Activated T-helper 17 cell treated with anti-CD3 and anti-CD28 coated beads, Interleukin-2, amount 50 U/mL, for 72 hours (primary cell): ENCODE data around the gene PXT1. TPM values are rescaled to one million over a fixed set of nuclear protein-coding genes. Genes with fewer than 3 reads are reported as not detected.
A peak's percentile ranks its signal among the peaks of the same experiment; 100 is the strongest.
"Not testable (repeated sequence)": the region's sequence is repeated elsewhere in the genome, so short reads cannot be mapped to it uniquely, and the experiment has no call there.

Experiments
- ATAC-seq: fragments of 150-1000 bp; cut with Tn5 transposase; replicated peaks from 2 replicates; pipeline ENCODE4 v1.10.0; 2021; ENCODE audit warnings: mild to moderate bottlenecking, moderate library complexity
- H3K27ac Mint-ChIP-seq: one replicate; pipeline ENCODE4 v1.8.0; 2022; ENCODE audit warnings: mixed read lengths
- H3K27me3 Mint-ChIP-seq: one replicate; pipeline ENCODE4 v1.8.0; 2022; ENCODE audit warnings: mixed read lengths
- H3K36me3 Mint-ChIP-seq: one replicate; pipeline ENCODE4 v1.8.0; 2022; ENCODE audit warnings: low read depth, mild to moderate bottlenecking, mixed read lengths
- H3K4me1 Mint-ChIP-seq: one replicate; pipeline ENCODE4 v1.8.0; 2022; ENCODE audit warnings: mixed read lengths
- H3K4me3 Mint-ChIP-seq: one replicate; pipeline ENCODE4 v1.8.0; 2022; ENCODE audit warnings: mild to moderate bottlenecking, mixed read lengths
- H3K9me3 Mint-ChIP-seq: one replicate; pipeline ENCODE4 v1.8.0; 2022; ENCODE audit warnings: mixed read lengths
- total RNA-seq, 2 donors: library from RNA; stranded (reverse); gene quantifications; one replicate each; pipeline ENCODE4 v1.2.3, GENCODE V29; 2022

Gene PXT1
- total RNA-seq, 2 donors from 2014 or later = 0.11 to 0.87 TPM

DNA sequence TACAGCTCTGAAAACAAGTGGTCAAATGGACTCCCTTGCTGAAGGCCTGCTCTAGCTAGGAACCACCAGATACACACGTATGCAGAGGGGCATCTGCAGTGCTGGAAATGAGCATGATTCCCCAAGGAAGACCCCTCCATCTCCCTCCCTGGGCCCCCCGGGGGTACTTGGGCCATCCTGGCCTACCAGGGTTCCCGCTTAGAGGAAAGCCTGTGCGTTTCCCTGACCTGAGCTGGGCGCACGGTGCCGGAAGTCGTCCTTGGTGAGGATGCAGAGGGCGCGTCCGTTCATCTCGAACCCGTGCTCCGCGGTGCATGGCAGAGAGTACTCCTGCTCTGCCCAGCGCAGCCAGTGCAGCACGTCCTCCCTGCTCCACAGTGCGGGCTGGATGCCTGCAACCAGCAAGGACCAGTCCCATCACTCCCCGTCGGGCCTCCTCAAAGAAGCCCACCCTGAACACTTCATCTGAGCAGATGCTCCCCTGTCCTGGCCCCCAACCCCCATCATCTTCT lies 67.0 kb downstream of the PXT1 start:
- Mint-ChIP-seq H3K4me3 (no peak overlapping the region), H3K9me3 (no peaks in the 10 kb centered on the region), H3K27me3 (no peaks in the 10 kb centered on the region), H3K4me1 (peaks cover 14% of the 10 kb centered on the region), H3K27ac (no peak overlapping the region), H3K36me3 (no peaks in the 10 kb centered on the region)
- no peak for ATAC-seq

DNA sequence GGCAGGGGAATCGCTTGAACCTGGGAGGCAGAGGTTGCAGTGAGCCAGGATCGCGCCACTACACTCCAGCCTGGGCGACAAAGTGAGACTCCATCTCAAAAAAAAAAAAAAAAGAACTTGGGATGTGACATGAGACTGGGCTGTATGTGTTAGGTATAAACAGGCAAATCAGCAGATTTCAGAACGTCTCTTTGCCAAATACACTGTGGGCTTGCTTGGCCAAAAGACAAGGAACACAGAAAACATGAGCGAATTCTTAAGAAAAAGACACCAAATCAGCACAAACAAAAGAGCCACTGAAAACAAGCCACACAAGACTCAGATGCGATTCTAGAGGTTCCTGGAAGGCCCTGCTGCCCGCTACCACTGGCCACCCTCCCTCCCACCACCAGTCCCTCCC lies 67.7 kb downstream of the PXT1 start:
- H3K36me3 Mint-ChIP-seq = no peaks in the 10 kb centered on the region
- peaks cover 14% of the 10 kb centered on the region for H3K4me1 Mint-ChIP-seq

DNA sequence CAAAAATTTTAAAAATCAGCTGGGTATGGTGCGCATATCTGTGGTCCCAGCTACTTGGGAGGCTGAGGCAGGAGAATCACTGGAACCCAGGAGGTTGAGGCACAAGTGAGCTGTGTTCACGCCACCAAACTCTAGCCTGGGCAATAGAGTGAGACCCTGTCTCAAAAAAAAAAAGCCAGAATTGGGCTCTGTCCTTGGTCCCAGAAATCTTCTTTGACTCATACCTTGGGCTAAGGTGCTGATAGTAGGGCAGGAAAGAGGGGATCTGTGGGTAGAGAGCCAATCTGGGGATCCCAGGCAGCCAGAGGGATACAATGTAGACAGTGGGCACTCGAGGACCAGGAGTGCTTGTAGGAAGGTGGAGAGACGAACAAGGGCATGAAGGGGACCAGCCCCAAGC lies 68.5 kb downstream of the PXT1 start:
- H3K4me1 Mint-ChIP-seq = peaks cover 14% of the 10 kb centered on the region
- no peak overlapping the region for H3K4me3 Mint-ChIP-seq
- no peak overlapping the region for H3K27ac Mint-ChIP-seq
- H3K9me3 Mint-ChIP-seq = no peaks in the 10 kb centered on the region
- ATAC-seq = no peak
- H3K27me3 Mint-ChIP-seq = no peaks in the 10 kb centered on the region
- H3K36me3 Mint-ChIP-seq = no peaks in the 10 kb centered on the region

More for the DNA sequence above, 67.7 kb downstream of the PXT1 start:
- Mint-ChIP-seq H3K27me3 (no peaks in the 10 kb centered on the region), H3K9me3 (no peaks in the 10 kb centered on the region), H3K27ac (no peak overlapping the region), H3K4me3 (no peak overlapping the region)
- ATAC-seq = no peak

DNA sequence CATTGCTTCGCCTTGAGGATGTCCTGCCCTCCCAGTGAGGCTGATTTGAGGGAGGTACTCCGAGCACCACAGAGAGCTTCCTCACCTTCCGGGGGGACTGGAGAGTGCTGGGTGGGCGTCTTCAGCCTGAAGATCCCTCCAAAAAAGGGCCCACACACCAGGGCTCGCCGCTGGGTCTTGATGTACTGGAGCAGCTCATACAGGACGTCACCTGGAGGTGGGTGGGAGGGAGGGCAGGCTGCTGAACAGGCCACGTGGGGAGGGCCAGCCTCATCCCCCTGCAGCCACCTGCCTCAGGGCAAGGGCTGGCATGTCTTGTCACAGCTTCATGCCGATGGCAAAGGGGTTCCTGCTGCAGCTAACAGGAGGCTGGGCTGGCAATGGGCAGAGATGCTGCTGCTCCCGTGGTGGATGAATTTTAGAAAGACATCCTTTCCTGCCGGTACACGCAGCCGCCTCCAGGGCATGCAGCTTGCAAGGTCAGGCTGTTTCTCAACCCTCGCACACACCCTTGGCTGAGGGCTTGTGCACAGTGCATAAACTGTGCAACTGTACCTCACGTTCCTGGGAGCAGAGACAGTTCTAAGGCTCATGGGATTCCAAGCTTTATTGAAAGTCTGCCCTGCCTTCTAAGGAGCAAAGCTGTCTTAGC lies 69.2 kb downstream of the PXT1 start:
- no peak for ATAC-seq
- Mint-ChIP-seq H3K27me3 (no peaks in the 10 kb centered on the region), H3K36me3 (peaks cover 6% of the 10 kb centered on the region), H3K4me1 (peaks cover 8% of the 10 kb centered on the region), H3K9me3 (no peaks in the 10 kb centered on the region), H3K4me3 (no peak overlapping the region), H3K27ac (no peak overlapping the region)

DNA sequence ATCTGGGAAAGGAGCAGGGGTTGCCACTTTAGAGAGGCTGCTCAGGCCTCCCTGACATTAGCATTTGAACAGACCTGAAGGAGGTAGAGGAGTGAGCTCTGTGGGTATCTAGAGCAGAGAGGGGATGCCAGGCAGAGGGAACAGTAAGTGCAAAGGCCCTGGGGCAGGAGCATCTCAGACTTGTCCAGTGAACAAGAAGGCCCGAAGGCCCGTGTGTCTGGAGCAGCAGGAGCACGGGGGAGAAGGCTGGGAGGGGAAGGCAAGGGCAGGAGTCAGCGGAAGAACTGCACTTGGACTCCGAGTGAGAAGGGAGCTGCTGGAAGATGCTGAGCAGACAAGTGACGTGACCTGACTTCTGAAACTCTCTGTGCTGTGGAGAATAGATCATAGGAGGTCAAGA lies 70.6 kb downstream of the PXT1 start:
- Mint-ChIP-seq H3K4me1 (no peaks in the 10 kb centered on the region), H3K9me3 (no peaks in the 10 kb centered on the region), H3K27me3 (no peaks in the 10 kb centered on the region), H3K36me3 (peaks cover 7% of the 10 kb centered on the region), H3K4me3 (no peak overlapping the region), H3K27ac (no peak overlapping the region)
- ATAC-seq = no peak

DNA sequence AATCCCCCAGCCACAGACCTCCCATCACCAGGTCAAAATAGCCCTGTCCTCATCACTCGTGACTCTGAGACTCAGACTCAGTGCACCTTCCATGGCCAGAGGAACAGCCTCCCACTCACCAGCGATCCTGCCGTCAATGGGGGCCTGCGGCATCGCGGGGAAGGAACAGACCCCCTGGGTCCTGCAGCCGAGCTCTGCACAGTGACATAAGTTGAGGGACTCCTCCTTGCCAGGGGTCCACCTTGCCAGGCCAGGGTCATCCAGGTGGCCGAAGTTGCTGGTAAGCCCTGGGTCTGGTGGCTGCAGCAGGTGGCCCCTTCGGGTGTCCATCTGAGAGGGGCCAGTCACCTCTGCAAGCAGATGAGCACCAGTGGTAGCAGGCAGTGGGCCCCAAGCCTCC lies 71.4 kb downstream of the PXT1 start:
- H3K27ac Mint-ChIP-seq = no peak overlapping the region
- no peaks in the 10 kb centered on the region for H3K27me3 Mint-ChIP-seq
- H3K4me1 Mint-ChIP-seq = no peaks in the 10 kb centered on the region
- peaks cover 7% of the 10 kb centered on the region for H3K36me3 Mint-ChIP-seq
- ATAC-seq = no peak
- no peaks in the 10 kb centered on the region for H3K9me3 Mint-ChIP-seq
- H3K4me3 Mint-ChIP-seq = no peak overlapping the region

DNA sequence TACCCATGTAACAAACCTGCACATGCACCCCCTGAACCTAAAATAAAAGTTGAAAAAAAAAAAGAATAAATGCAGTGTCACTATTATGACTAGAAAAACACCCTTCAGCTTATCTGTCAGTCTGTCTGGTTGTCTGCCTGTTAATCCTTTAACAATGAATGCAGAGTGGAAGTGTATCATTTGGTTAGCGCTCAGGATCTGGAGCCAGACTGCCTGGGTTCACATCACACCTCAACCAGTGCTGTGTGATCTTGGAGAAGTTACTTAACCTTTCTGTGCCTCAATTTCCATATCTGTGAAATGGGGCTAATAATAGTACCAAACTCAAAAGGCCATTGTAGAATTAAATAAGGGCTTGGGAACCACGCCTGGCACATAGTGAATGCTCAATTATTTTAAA lies 72.0 kb downstream of the PXT1 start:
- Mint-ChIP-seq H3K4me1 (no peaks in the 10 kb centered on the region), H3K27ac (no peak overlapping the region), H3K27me3 (no peaks in the 10 kb centered on the region), H3K36me3 (peaks cover 7% of the 10 kb centered on the region), H3K4me3 (no peak overlapping the region), H3K9me3 (no peaks in the 10 kb centered on the region)
- no peak for ATAC-seq

DNA sequence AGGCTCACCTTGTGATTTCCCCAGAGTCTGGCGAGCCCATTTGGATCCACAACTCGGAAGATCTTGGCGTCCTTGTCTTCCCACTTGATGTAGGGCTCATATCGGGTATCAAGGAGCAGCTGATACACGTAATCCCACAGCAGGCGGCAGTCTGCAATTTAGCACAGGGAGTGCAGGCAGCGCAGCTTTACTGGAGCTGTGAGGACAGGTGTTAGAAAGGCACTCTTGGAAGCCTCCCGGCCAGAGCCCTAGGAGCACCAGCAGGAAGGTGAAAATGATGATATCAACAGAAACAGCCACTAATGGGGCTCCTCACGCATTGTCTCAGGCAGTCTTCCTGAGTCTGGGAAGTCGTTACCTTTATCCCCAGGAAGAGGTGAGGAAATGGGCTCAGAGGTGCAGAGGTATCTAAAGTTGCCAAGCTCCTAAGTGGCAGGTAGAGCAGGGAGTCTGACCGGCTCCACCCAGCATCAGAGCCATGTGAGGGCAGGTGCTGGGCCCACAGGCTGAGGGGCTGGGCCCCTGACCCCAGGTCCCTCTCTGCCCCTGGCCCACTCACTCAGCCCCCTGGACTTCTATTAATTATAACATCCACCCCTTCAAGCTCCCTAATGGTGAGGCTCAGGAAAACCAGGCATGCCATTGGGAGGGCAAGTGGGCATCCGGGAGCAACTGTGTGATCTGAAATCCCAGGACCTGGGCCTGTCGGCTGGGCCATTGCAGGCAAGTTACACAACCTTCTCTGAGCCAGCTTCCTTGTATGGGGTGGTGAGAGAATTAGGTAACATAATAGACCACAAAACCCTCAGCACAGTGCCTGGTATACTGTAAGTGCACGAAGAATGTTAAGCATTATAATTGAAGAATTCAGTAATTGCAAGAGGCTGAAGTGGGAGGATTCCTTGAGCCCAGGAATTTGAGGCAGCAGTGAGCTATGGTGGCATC lies 73.5 kb downstream of the PXT1 start:
- Mint-ChIP-seq H3K27me3 (no peaks in the 10 kb centered on the region), H3K27ac (no peak overlapping the region), H3K4me1 (no peaks in the 10 kb centered on the region), H3K36me3 (peaks cover 7% of the 10 kb centered on the region), H3K4me3 (no peak overlapping the region), H3K9me3 (no peaks in the 10 kb centered on the region)
- no peak for ATAC-seq

DNA sequence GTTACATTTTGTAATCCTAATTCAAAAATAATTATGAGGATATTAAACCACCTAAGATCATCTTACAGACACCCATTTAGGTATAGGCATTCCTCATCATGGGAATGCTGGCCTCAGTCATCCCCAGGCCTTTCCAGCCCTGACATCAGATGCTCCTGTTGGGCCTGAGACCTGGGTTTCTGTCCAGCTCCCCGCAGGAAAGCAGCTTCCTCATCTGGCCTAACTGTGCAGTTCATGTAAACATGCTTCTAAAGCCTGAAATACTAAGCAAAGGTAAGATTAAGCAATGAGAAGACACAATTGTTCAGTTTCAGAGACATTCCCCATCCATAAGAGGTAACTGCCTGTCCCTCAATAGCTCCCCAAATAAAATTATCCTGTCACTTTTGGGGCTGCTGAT lies 74.2 kb downstream of the PXT1 start:
- Mint-ChIP-seq H3K27ac (no peak overlapping the region), H3K9me3 (no peaks in the 10 kb centered on the region), H3K4me3 (no peak overlapping the region), H3K27me3 (no peaks in the 10 kb centered on the region), H3K36me3 (peaks cover 7% of the 10 kb centered on the region), H3K4me1 (no peaks in the 10 kb centered on the region)
- no peak for ATAC-seq

DNA sequence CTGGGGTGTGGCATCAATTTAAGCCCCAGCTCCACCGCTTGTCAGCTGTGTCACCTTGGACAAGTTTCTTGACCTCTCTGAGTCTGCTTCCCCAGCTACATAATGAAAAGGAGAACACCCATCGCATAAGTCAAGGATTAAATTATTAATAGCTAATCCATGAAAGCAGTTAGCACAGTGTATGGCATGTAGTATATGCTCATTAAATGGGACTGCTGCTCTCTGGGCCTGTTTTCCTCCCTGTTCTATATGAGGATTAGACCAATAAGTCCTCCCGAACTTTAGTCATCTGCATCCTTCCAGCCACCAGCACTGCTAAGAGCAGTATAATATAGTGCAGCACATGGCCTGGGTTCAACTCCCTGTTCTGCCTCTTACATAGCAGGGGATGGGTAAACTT lies 74.9 kb downstream of the PXT1 start:
- H3K4me1 Mint-ChIP-seq = no peaks in the 10 kb centered on the region
- H3K27ac Mint-ChIP-seq = no peak overlapping the region
- no peaks in the 10 kb centered on the region for H3K9me3 Mint-ChIP-seq
- H3K27me3 Mint-ChIP-seq = no peaks in the 10 kb centered on the region
- no peak for ATAC-seq
- no peak overlapping the region for H3K4me3 Mint-ChIP-seq
- H3K36me3 Mint-ChIP-seq = peaks cover 7% of the 10 kb centered on the region

DNA sequence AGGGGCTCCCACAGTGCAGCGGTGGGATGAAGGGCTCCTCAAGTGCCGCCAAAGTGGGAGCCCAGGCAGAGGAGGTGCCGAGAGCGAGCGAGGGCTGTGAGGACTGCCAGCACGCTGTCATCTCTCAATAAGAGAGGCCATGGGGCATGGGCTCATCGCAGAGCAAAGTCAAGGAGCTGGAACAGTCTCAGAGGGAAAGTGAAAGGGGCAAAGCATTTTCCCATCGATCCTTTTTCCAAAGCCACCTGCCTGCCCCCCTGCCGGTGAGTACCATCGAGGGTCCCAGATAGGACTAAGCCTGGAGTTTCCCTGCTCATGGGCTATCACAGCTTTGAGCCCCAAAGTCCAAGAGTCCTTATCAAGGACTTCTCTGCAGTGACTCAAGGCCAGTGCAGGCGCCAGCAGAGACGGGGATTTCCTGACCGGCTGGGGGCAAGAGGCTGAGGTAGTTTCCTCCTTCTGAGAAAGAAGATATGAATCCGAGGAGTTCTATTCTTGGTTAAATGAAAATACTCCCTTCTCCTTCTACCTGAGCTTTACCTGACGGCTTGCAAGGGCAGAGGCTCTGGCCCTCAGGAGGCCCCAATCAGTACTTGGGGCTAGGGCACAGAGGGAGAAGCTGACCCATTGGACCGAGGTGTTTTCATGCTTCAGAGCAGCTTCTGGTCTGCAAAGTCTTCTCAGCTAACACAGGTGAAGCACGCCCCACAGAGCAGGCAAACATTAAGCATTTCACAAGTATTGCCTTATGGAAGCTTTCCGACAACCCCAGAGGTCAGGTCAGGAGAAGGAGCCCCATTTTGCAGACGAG lies 77.8 kb downstream of the PXT1 start:
- Mint-ChIP-seq H3K27me3 (no peaks in the 10 kb centered on the region), H3K27ac (no peak overlapping the region), H3K4me3 (no peak overlapping the region), H3K36me3 (peaks cover 7% of the 10 kb centered on the region), H3K4me1 (no peaks in the 10 kb centered on the region), H3K9me3 (no peaks in the 10 kb centered on the region)
- peak; percentile 70 for ATAC-seq

DNA sequence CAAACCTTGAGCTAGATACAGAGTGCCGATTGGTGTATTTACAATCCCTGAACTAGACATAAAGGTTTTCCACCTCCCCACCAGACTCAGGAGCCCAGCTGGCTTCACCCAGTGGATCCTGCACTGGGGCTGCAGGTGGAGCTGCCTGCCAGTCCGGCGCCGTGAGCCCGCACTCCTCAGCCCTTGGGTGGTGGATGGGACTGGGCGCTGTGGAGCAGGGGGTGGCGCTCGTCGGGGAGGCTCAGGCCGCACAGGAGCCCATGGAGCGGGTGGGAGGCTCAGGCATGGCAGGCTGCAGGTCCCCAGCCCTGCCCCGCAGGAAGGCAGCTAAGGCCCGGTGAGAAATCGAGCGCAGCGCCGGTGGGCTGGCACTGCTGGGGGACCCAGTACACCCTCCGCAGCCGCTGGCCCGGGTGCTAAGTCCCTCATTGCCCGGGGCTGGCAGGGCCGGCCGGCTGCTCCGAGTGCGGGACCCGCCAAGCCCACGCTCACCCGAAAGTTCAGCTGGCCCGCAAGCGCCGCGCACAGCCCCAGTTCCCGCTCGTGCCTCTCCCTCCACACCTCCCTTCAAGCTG lies 78.5 kb downstream of the PXT1 start:
- H3K4me1 Mint-ChIP-seq, H3K4me3 Mint-ChIP-seq, H3K36me3 Mint-ChIP-seq, ATAC-seq, H3K27me3 Mint-ChIP-seq, H3K9me3 Mint-ChIP-seq, H3K27ac Mint-ChIP-seq: not testable (repeated sequence)

DNA sequence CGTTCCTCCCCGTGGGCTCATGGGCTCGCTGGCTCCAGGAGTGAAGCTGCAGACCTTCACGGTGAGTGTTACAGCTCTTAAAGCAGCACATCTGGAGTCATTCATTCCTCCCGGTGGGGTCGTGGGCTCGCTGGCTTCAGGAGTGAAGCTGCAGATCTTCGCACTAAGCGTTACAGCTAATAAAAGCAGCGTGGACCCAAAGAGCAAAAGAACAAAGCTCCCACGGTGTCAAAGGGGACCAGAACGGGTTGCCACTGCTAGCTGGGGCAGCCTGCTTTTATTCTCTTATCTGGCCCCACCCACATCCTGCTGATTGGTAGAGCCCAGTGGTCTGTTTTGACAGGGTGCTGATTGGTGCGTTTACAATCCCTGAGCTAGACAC lies 79.3 kb downstream of the PXT1 start:
- not testable (repeated sequence) for ATAC-seq, H3K4me3 Mint-ChIP-seq, H3K27me3 Mint-ChIP-seq, H3K9me3 Mint-ChIP-seq, H3K27ac Mint-ChIP-seq, H3K4me1 Mint-ChIP-seq, H3K36me3 Mint-ChIP-seq
